K562 (cell line): ENCODE results near the gene RNASEH2A. TPM values are rescaled to one million over a fixed set of nuclear protein-coding genes. Genes with fewer than 3 reads are reported as not detected.

ENCODE experiments used
- ATAC-seq: fragments of 200-7000 bp; cut with Tn5 transposase; 3 replicates; pipeline ENCODE4 v1.9.1; 2020; ENCODE audit warnings: moderate library complexity
- BruUV-seq: library from RNA; stranded (reverse); fragments of 400-500 nt; replicated peaks from 2 replicates; lab custom pipeline; 2021; lab: Mats Ljungman, UMichigan
- CTCF ChIA-PET: fragments of 300-600 bp; formaldehyde crosslinking; extraction: SDS; loops from one replicate; lab custom pipeline; 2021; ENCODE audit warnings: low intra/inter-chr PET ratio; lab: Yijun Ruan, JAX
- POLR2A ChIA-PET: fragments of 300-600, 350-650 bp; sonication (Branson Sonifier 250); formaldehyde crosslinking; extraction: SDS; loops from one replicate; lab custom pipeline; 2021; ENCODE audit warnings: antibody characterized with exemption, inconsistent platforms; lab: Yijun Ruan, JAX
- DNase-seq, 4 experiments: peaks; one replicate each; pipeline versions ENCODE4 v3.0.0 to v3.0.0-alpha.2; 2011 to 2018; ENCODE audit warnings: low spot score in 3 of 4, mixed read lengths in 3 of 4; ENCODE audit errors: extremely low read depth in 1 of 4
- FAIRE-seq: peaks from 2 replicates; lab custom pipeline; 2011; peaks lifted over from hg19 to GRCh38; lab: Jason Lieb, UNC
- H2AFZ ChIP-seq: 2 replicates; pipeline ENCODE4 v1.6.0; 2011; ENCODE audit warnings: low read depth, low read length, control low read depth, inconsistent platforms
- H3K27ac ChIP-seq: fragments of 200-600 bp; 3 replicates; pipeline ENCODE4 v1.8.0; 2011; ENCODE audit warnings: low read depth, mild to moderate bottlenecking, control low read depth, inconsistent platforms, low read length, moderate library complexity, mixed read lengths; ENCODE audit errors: extremely low read depth
- H3K27me3 ChIP-seq, 2 experiments: fragments of 300-600 bp in 1 of 2; 2 replicates in 1 of 2; 3 replicates in 1 of 2; pipeline versions ENCODE4 v1.6.0 to v1.8.0; 2011; ENCODE audit warnings: inconsistent platforms in 2 of 2, low read length in 2 of 2, mild to moderate bottlenecking in 1 of 2, mixed read lengths in 1 of 2, moderate library complexity in 1 of 2; ENCODE audit not compliant: control insufficient read depth in 2 of 2, insufficient read depth in 2 of 2
- H3K36me3 ChIP-seq: fragments of 300-600 bp; 3 replicates; pipeline ENCODE4 v1.8.0; 2011; ENCODE audit warnings: mild to moderate bottlenecking, low read length, inconsistent platforms; ENCODE audit not compliant: control insufficient read depth, insufficient read depth
- H3K4me1 ChIP-seq, 2 experiments: fragments of 200-600 bp in 1 of 2; replicated peaks in 1 of 2; 2 replicates in 1 of 2; 3 replicates in 1 of 2; pipeline versions ENCODE4 v1.5.1 to v1.8.0; 2011; ENCODE audit warnings: inconsistent platforms in 2 of 2, low read length in 2 of 2, mild to moderate bottlenecking in 1 of 2, mixed read lengths in 1 of 2, moderate library complexity in 1 of 2; ENCODE audit not compliant: control insufficient read depth in 2 of 2, insufficient read depth in 2 of 2
- H3K4me2 ChIP-seq: 2 replicates; pipeline ENCODE4 v1.6.1; 2011; ENCODE audit warnings: low read length, control low read depth, inconsistent platforms, mixed read lengths; ENCODE audit not compliant: insufficient read depth
- H3K4me3 ChIP-seq: fragments of 200-600 bp; sonication (generic), shearing (Covaris generic); 2 replicates; pipeline ENCODE4 v1.5.1; 2016; ENCODE audit warnings: control low read depth, inconsistent platforms
- H3K79me2 ChIP-seq: fragments of 200-600 bp; 3 replicates; pipeline ENCODE4 v1.8.0; 2011; ENCODE audit warnings: low read length, inconsistent platforms; ENCODE audit not compliant: control insufficient read depth, insufficient read depth
- H3K9ac ChIP-seq, 2 experiments: 2 replicates each; pipeline versions ENCODE4 v1.6.0 to v1.6.1; 2011; ENCODE audit warnings: low read depth in 2 of 2, low read length in 2 of 2, control low read depth in 1 of 2, inconsistent platforms in 1 of 2, mild to moderate bottlenecking in 1 of 2, mixed read lengths in 1 of 2; ENCODE audit not compliant: insufficient read depth in 1 of 2
- H3K9me1 ChIP-seq: one replicate; pipeline ENCODE4 v1.6.0; 2011; ENCODE audit warnings: inconsistent platforms, mild to moderate bottlenecking, low read length, moderate library complexity; ENCODE audit not compliant: control insufficient read depth, insufficient read depth
- H3K9me3 ChIP-seq: replicated peaks from 2 replicates; pipeline ENCODE4 v1.5.1; 2011; ENCODE audit warnings: low read depth, low read length, inconsistent platforms; ENCODE audit not compliant: control insufficient read depth, insufficient read depth
- H4K20me1 ChIP-seq: replicated peaks from 2 replicates; pipeline ENCODE4 v1.6.1; 2011; ENCODE audit warnings: low read length, inconsistent platforms, mixed read lengths; ENCODE audit not compliant: control insufficient read depth, insufficient read depth
- CEBPZ ChIP-seq: fragments of 150-350 bp; IDR thresholded peaks from 2 replicates; pipeline ENCODE4 v1.6.1; 2014; ENCODE audit warnings: low read depth, mild to moderate bottlenecking, low read length, borderline replicate concordance
- E2F6 ChIP-seq, 2 experiments: IDR thresholded peaks; 2 replicates each; pipeline ENCODE4 v1.6.1; 2011; ENCODE audit warnings: borderline replicate concordance in 1 of 2, control low read depth in 1 of 2, low read depth in 1 of 2, low read length in 1 of 2, mild to moderate bottlenecking in 1 of 2, mixed read lengths in 1 of 2, moderate library complexity in 1 of 2; ENCODE audit not compliant: insufficient read depth in 1 of 2, insufficient read length in 1 of 2, poor library complexity in 1 of 2, severe bottlenecking in 1 of 2; ENCODE audit errors: extremely low read depth in 1 of 2
- ETS2 ChIP-seq: IDR thresholded peaks from 2 replicates; pipeline ENCODE4 v1.6.1; 2016; ENCODE audit warnings: borderline replicate concordance, missing genetic modification characterization, mild to moderate bottlenecking, moderate library complexity, missing compliant biosample characterization; ENCODE audit not compliant: poor library complexity, severe bottlenecking
- FOXA1 ChIP-seq: fragments of 450-650 bp; IDR thresholded peaks from 2 replicates; pipeline ENCODE4 v1.6.1; 2016; ENCODE audit warnings: mild to moderate bottlenecking, borderline replicate concordance
- HDAC2 ChIP-seq: fragments of 450-650 bp; IDR thresholded peaks from 2 replicates; pipeline ENCODE4 v1.6.1; 2016; ENCODE audit warnings: mild to moderate bottlenecking
- NCOA6 ChIP-seq: fragments of 450-650 bp; IDR thresholded peaks from 2 replicates; pipeline ENCODE4 v1.6.1; 2017; ENCODE audit warnings: mild to moderate bottlenecking
- SMC3 ChIP-seq: conservative IDR thresholded peaks from 2 replicates; pipeline ENCODE4 v1.6.1; 2011; ENCODE audit warnings: low read depth, low read length, improper control_type of control experiment; ENCODE audit not compliant: insufficient read depth
- USF1 ChIP-seq: sonication (generic); formaldehyde crosslinking; IDR thresholded peaks from 2 replicates; pipeline ENCODE4 v1.9.0; 2022; ENCODE audit warnings: mild to moderate bottlenecking, missing genetic modification reagents
- ZKSCAN8 ChIP-seq: fragments of 200-800 bp; sonication (Bioruptor generic); IDR thresholded peaks from 2 replicates; pipeline ENCODE4 v1.6.1; 2016; ENCODE audit warnings: missing genetic modification characterization, missing compliant biosample characterization
- ZNF384 ChIP-seq: IDR thresholded peaks from 2 replicates; pipeline ENCODE4 v1.6.1; 2012; ENCODE audit warnings: low read depth, low read length, improper control_type of control experiment
- ZNF695 ChIP-seq: fragments of 450-650 bp; formaldehyde crosslinking; IDR thresholded peaks from 2 replicates; pipeline ENCODE4 v1.4.0; 2020; ENCODE audit warnings: mild to moderate bottlenecking, moderate library complexity
- WGBS: fragments of 100-300 bp; shearing (Covaris generic); methylation state at CpG from one replicate; pipeline ENCODE4 v1.1.6; 2016; ENCODE audit warnings: low coverage, mixed read lengths; ENCODE audit not compliant: insufficient coverage; ENCODE audit errors: missing lambda C conversion rate; 5-methylcytosine and 5-hydroxymethylcytosine counted together
- in situ Hi-C: fragments of 300-500 bp; cut with MboI; formaldehyde crosslinking; loops from 4 replicates; pipeline ENCODE4 v1.15.0; 2018; ENCODE audit warnings: inconsistent platforms, mixed read lengths
- intact Hi-C: fragments of 100-400 bp; cut with micrococcal nuclease; formaldehyde crosslinking; loops from 2 replicates; pipeline ENCODE4 v1.14.2; 2022
- polyA plus RNA-seq, 8 experiments: library from polyadenylated mRNA; depleted of rRNA in 4 of 8; stranded (reverse) in 5 of 8; unstranded in 3 of 8; fragments of >200 nt; fragmentation: Nextera tagmentation in 2 of 8; fragmentation: Illumina TruSeq in 1 of 8; extraction: Ambion mirVana in 2 of 8; extraction: Trizol in 1 of 8; gene quantifications; 2 replicates each; pipeline versions ENCODE4 v1.2.1 to v1.2.3, GENCODE V29; 2011 to 2014; ENCODE audit warnings: inconsistent platforms in 1 of 8, missing spikeins in 1 of 8
- total RNA-seq, 7 experiments: library from RNA; depleted of rRNA in 6 of 7; stranded (reverse); fragments of >200 nt in 6 of 7; fragmentation: Illumina TruSeq in 2 of 7; extraction: Trizol in 2 of 7; gene quantifications; 2 replicates each; pipeline versions ENCODE4 v1.2.1 to v1.2.3, GENCODE V29; 2011 to 2021; ENCODE audit warnings: low replicate concordance in 1 of 7
- TF ChIP-seq, protein P1 (sequence below): fragments of 450-650 bp; formaldehyde crosslinking; IDR thresholded peaks from 2 replicates; pipeline ENCODE4 v1.4.0; 2022; ENCODE audit warnings: missing genetic modification characterization

RNASEH2A gene
- total and polyA plus RNA-seq, 9 of the 15 experiments (the other 6 are each of a cell fraction or from before 2014, with no cell fraction given): 22.3 to 78.0 (median 61.7) TPM

DNA sequence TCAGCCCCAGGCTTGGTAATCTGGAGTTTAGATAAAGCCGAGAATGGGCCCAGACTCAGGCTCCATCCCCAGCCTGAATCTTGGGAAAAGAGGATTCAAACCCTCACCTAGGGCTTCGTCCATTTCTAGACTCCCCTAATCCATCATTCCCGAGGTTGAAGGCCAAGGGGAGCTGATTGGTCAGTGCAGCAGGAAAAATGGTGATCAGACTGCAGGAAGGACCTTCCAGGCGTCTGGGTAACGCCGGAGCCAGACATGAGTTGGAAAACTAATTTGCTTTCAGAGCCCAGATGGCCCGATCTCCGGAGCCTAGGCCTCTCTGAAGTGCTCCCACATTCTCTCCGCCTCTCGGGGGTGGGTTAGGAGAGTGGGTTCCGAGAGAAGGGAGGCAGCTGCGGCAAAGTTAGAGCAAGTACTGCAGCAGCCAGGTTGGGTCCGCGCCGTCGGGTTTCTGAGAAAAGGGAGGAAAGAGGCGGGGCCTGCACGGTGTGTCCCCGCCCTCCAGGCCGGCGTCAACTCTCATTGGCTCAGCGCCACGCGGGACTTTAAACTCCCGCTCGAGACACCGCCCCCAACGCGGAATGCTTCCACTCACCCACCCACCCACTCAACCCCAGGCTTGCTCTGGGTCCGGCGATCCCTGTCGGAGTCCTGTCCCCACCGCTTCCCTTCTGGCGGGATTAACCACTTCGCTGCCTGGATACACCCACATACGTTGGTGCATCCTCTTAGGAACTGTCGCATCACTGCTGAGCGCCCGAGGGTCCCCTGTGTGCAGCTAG is 28.8 kb downstream of the RNASEH2A start:
- Histone ChIP-seq H3K27ac (no peak overlapping the region), H3K9me3 (no peaks in the 10 kb centered on the region), H4K20me1 (peaks cover 17% of the 10 kb centered on the region), H3K27me3 (no peaks in the 10 kb centered on the region; a peak in 1 of 5 replicates), H3K9me1 (no peaks in the 10 kb centered on the region), H3K36me3 (peaks cover 2% of the 10 kb centered on the region; the same call in 1 of the 3 replicates), H3K9ac (peak overlapping the region in 1 of 2 experiments; percentile 90; a peak in 2 of 4 replicates), H2AFZ (peak overlapping the region; percentile 73), H3K4me1 (peaks cover 41 to 61% of the 10 kb centered on the region in 2 experiments), H3K79me2 (peaks cover 9% of the 10 kb centered on the region; the same call in 2 of the 3 replicates), H3K4me2 (peak overlapping the region; percentile 26), H3K4me3 (no peak overlapping the region)
- POLR2A ChIA-PET: interaction anchor here (0.6 to 1.2 kb wide), 2 partner anchors 10 to 19 kb away, joined by 3 to 4 read pairs; no protein-coding TSS in a partner anchor
- CTCF ChIA-PET: no interaction called here
- in situ Hi-C loops (no loop called here), intact Hi-C loops (loop anchor here (5.0 kb wide), 1 partner anchor 52 kb away; the partner anchor contains the start of gene KLF1)
- FAIRE-seq (peak; percentile 26), ATAC-seq (peak; percentile 57), DNase-seq (peak; percentile 79 to 85 (median 82))
- 10% methylated on average over 30 of the region's 39 CpGs for WGBS
- no TSS peak for BruUV-seq
- TF ChIP-seq CEBPZ (no peak), ETS2 (tag) (no peak), ZNF384 (peak; percentile 49; the same call in 1 of the 2 replicates), ZNF695 (CRISPR knock-in tag) (no peak), E2F6 (IDR thresholded peaks at IDR 0.05; ENCODE audit: borderline replicate concordance in 1 of 2, extremely low read depth in 1 of 2, insufficient read depth in 1 of 2, insufficient read length in 1 of 2, low read depth in 1 of 2, low read length in 1 of 2, poor library complexity in 1 of 2, severe bottlenecking in 1 of 2) (peak; percentile 29 to 40), FOXA1 (no peak), ZKSCAN8 (CRISPR knock-in tag) (no peak), SMC3 (no peak), USF1 (CRISPR knock-in tag) (no peak), HDAC2 (no peak), NCOA6 (peak; percentile 97)
- TF ChIP-seq, protein P1, sequence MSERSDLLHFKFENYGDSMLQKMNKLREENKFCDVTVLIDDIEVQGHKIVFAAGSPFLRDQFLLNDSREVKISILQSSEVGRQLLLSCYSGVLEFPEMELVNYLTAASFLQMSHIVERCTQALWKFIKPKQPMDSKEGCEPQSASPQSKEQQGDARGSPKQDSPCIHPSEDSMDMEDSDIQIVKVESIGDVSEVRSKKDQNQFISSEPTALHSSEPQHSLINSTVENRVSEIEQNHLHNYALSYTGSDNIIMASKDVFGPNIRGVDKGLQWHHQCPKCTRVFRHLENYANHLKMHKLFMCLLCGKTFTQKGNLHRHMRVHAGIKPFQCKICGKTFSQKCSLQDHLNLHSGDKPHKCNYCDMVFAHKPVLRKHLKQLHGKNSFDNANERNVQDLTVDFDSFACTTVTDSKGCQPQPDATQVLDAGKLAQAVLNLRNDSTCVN (CRISPR knock-in tag): no peak
